ENCODE measurements around the gene DAO.

- no peak for TF ChIP-seq ZFP3 (CRISPR knock-in tag; IDR thresholded peaks at IDR 0.05)
- TF ChIP-seq CREB5 (CRISPR knock-in tag; IDR thresholded peaks at IDR 0.05; ENCODE audit: low read depth) = no peak
- TF ChIP-seq ZNF8 (CRISPR knock-in tag; IDR thresholded peaks at IDR 0.05) = no peak
- no peak for TF ChIP-seq OSR1 (CRISPR knock-in tag; IDR thresholded peaks at IDR 0.05)
- TF ChIP-seq PPARA (CRISPR knock-in tag; IDR thresholded peaks at IDR 0.05; ENCODE audit: borderline replicate concordance) = no peak
- TF ChIP-seq ZFP30 (CRISPR knock-in tag; IDR thresholded peaks at IDR 0.05) = no peak
- TF ChIP-seq CSDC2 (CRISPR knock-in tag; IDR thresholded peaks at IDR 0.05) = no peak
- TF ChIP-seq RARB (CRISPR knock-in tag; IDR thresholded peaks at IDR 0.05) = no peak
- no peak for TF ChIP-seq ARNTL (CRISPR knock-in tag; IDR thresholded peaks at IDR 0.05; ENCODE audit: borderline replicate concordance, low read depth)
- no peak for TF ChIP-seq BACH2 (CRISPR knock-in tag; IDR thresholded peaks at IDR 0.05; ENCODE audit: borderline replicate concordance)
- no peak for TF ChIP-seq TCF4 (CRISPR knock-in tag; IDR thresholded peaks at IDR 0.05; ENCODE audit: borderline replicate concordance)
- no peak for TF ChIP-seq ZC3H10 (CRISPR knock-in tag; IDR thresholded peaks at IDR 0.05)
- no peak for TF ChIP-seq ZNF565 (CRISPR knock-in tag; conservative IDR thresholded peaks at IDR 0.05; ENCODE audit: low read depth)
- TF ChIP-seq TOX (CRISPR knock-in tag; IDR thresholded peaks at IDR 0.05; ENCODE audit: borderline replicate concordance) = no peak
These were observed 54.1 kb downstream of the DAO start for GRCh38 chr12:108933949-108934348.

All from SK-N-SH treated with all-trans-retinoic acid at 6 μM for 48 hours (cell line).